ENCODE results near the gene NCAM1. TPM values are rescaled to one million over a fixed set of nuclear protein-coding genes. Genes with fewer than 3 reads are reported as not detected.

The NCAM1 gene
- total and polyA plus RNA-seq, 4 experiments from 2014 or later = 0.39 TPM; not detected in 3

- no peaks in the 10 kb centered on the region for H3K9me3 Mint-ChIP-seq
- intact Hi-C loops (cut with micrococcal nuclease) = loop anchor here (1.0 to 2.0 kb wide), 3 partner anchors 426 to 491 kb away; no protein-coding TSS in a partner anchor
- Histone ChIP-seq H3K36me3 (ENCODE audit: insufficient read depth, low read length) (no peaks in the 10 kb centered on the region), H3K27me3 (ENCODE audit: insufficient read depth, low read length) (no peaks in the 10 kb centered on the region), H3K9me3 (ENCODE audit: control insufficient read depth in 1 of 2, low read length in 2 of 2) (no peaks in the 10 kb centered on the region), H3K4me3 (ENCODE audit: low read length in 2 of 2) (no peak overlapping the region), H3K4me1 (ENCODE audit: insufficient read depth, low read length) (no peaks in the 10 kb centered on the region), H3K27ac (ENCODE audit: low read depth, low read length) (no peak overlapping the region)
- no peak overlapping the region for H3K27ac Mint-ChIP-seq
- H3K4me1 Mint-ChIP-seq = peaks cover 0 to 5% (median 0%) of the 10 kb centered on the region in 4 donors
- H3K36me3 Mint-ChIP-seq = no peaks in the 10 kb centered on the region
- ChIA-PET CTCF (ENCODE audit: partially characterized antibody) (interaction anchor here (0.8 to 4.4 kb wide), 7 partner anchors 9 to 958 kb away, joined by 3 to 61 read pairs (median 11); partner anchors contain the start of gene TTC12), POLR2A (ENCODE audit: partially characterized antibody) (no interaction called here)
- H3K27me3 Mint-ChIP-seq = peaks cover 6 to 7% of the 10 kb centered on the region in 2 donors
- H3K4me3 Mint-ChIP-seq = no peak overlapping the region
- DNase-seq = no peak
These were observed 343.7 kb downstream of the NCAM1 start for GRCh38 chr11:113304916-113305315.

GRCh38 chr11:113305440-113306336 is 344.5 kb downstream of the NCAM1 start:
- intact Hi-C loops (cut with micrococcal nuclease) = loop anchor here (1.0 to 2.0 kb wide), 3 partner anchors 425 to 491 kb away; no protein-coding TSS in a partner anchor
- H3K9me3 Mint-ChIP-seq = no peaks in the 10 kb centered on the region
- no peak overlapping the region for H3K4me3 Mint-ChIP-seq
- H3K4me1 Mint-ChIP-seq = peaks cover 0 to 5% (median 0%) of the 10 kb centered on the region in 4 donors
- H3K9me3 ChIP-seq (ENCODE audit: control insufficient read depth in 1 of 2, low read length in 2 of 2) = no peaks in the 10 kb centered on the region
- H3K36me3 Mint-ChIP-seq = no peaks in the 10 kb centered on the region
- H3K27me3 ChIP-seq (ENCODE audit: insufficient read depth, low read length) = no peaks in the 10 kb centered on the region
- H3K4me3 ChIP-seq (ENCODE audit: low read length in 2 of 2) = no peak overlapping the region
- CTCF ChIA-PET (ENCODE audit: partially characterized antibody) = interaction anchor here (0.7 to 4.4 kb wide), 14 partner anchors 8 to 958 kb away, joined by 3 to 61 read pairs (median 4); partner anchors contain the start of gene TTC12
- H3K27me3 Mint-ChIP-seq = peaks cover 6 to 7% of the 10 kb centered on the region in 2 donors
- H3K4me1 ChIP-seq (ENCODE audit: insufficient read depth, low read length) = no peaks in the 10 kb centered on the region
- POLR2A ChIA-PET (ENCODE audit: partially characterized antibody) = no interaction called here
- H3K36me3 ChIP-seq (ENCODE audit: insufficient read depth, low read length) = no peaks in the 10 kb centered on the region
- peak; percentile 60 to 66 (median 64) for DNase-seq
- no peak overlapping the region for H3K27ac ChIP-seq (ENCODE audit: low read depth, low read length)
- H3K27ac Mint-ChIP-seq = no peak overlapping the region

GRCh38 chr11:113308601-113309000 is 347.4 kb downstream of the NCAM1 start:
- Histone ChIP-seq H3K27me3 (ENCODE audit: insufficient read depth, low read length) (no peaks in the 10 kb centered on the region), H3K4me3 (ENCODE audit: low read length in 2 of 2) (no peak overlapping the region), H3K9me3 (ENCODE audit: control insufficient read depth in 1 of 2, low read length in 2 of 2) (no peaks in the 10 kb centered on the region), H3K27ac (ENCODE audit: low read depth, low read length) (no peak overlapping the region), H3K4me1 (ENCODE audit: insufficient read depth, low read length) (peaks cover 8% of the 10 kb centered on the region), H3K36me3 (ENCODE audit: insufficient read depth, low read length) (no peaks in the 10 kb centered on the region)
- no peak overlapping the region for H3K27ac Mint-ChIP-seq
- CTCF ChIA-PET (ENCODE audit: partially characterized antibody) = interaction anchor here (1.3 kb wide), 1 partner anchor 488 kb away, joined by 5 read pairs; no protein-coding TSS in a partner anchor
- H3K4me1 Mint-ChIP-seq = peaks cover 8 to 15% (median 9%) of the 10 kb centered on the region in 4 donors
- H3K27me3 Mint-ChIP-seq = no peaks in the 10 kb centered on the region
- POLR2A ChIA-PET (ENCODE audit: partially characterized antibody) = no interaction called here
- H3K9me3 Mint-ChIP-seq = no peaks in the 10 kb centered on the region
- H3K4me3 Mint-ChIP-seq = no peak overlapping the region
- H3K36me3 Mint-ChIP-seq = no peaks in the 10 kb centered on the region
- intact Hi-C loops (cut with micrococcal nuclease) = no loop called here
- DNase-seq = no peak

- CTCF ChIA-PET (ENCODE audit: partially characterized antibody) = interaction anchor here (0.6 to 2.4 kb wide), 4 partner anchors 22 to 953 kb away, joined by 3 to 6 read pairs (median 4); no protein-coding TSS in a partner anchor
- H3K27ac ChIP-seq (ENCODE audit: low read depth, low read length) = no peak overlapping the region
- no peak overlapping the region for H3K4me3 ChIP-seq (ENCODE audit: low read length in 2 of 2)
- H3K36me3 Mint-ChIP-seq = peaks cover 0 to 3% of the 10 kb centered on the region in 2 donors
- H3K27me3 ChIP-seq (ENCODE audit: insufficient read depth, low read length) = no peaks in the 10 kb centered on the region
- H3K4me1 Mint-ChIP-seq = peaks cover 22 to 40% (median 28%) of the 10 kb centered on the region in 4 donors
- intact Hi-C loops (cut with micrococcal nuclease) = loop anchor here (5.0 to 10.0 kb wide), 4 partner anchors 566 to 1437 kb away; partner anchors contain the start of genes ALG9, CFAP68, FDXACB1 and PTS
- H3K36me3 ChIP-seq (ENCODE audit: insufficient read depth, low read length) = no peaks in the 10 kb centered on the region
- no peaks in the 10 kb centered on the region for H3K9me3 Mint-ChIP-seq
- no peak for DNase-seq
- H3K27me3 Mint-ChIP-seq = no peaks in the 10 kb centered on the region
- no peaks in the 10 kb centered on the region for H3K9me3 ChIP-seq (ENCODE audit: control insufficient read depth in 1 of 2, low read length in 2 of 2)
- H3K4me3 Mint-ChIP-seq = peak overlapping the region in 2 of 8 donors; percentile 1 to 4
- POLR2A ChIA-PET (ENCODE audit: partially characterized antibody) = no interaction called here
- H3K27ac Mint-ChIP-seq = peak overlapping the region in 3 of 7 donors; percentile 0 to 54 (median 23)
- H3K4me1 ChIP-seq (ENCODE audit: insufficient read depth, low read length) = peaks cover 20% of the 10 kb centered on the region
These were observed 350.3 kb downstream of the NCAM1 start for GRCh38 chr11:113311536-113311935.

- peak overlapping the region; percentile 85 for H3K27ac ChIP-seq (ENCODE audit: low read depth, low read length)
- peaks cover 5% of the 10 kb centered on the region for H3K36me3 ChIP-seq (ENCODE audit: insufficient read depth, low read length)
- peak overlapping the region; percentile 79 to 95 (median 91) for H3K27ac Mint-ChIP-seq
- ChIA-PET POLR2A (ENCODE audit: partially characterized antibody) (interaction anchor here (0.7 to 1.2 kb wide), 6 partner anchors 16 to 1387 kb away, joined by 3 to 5 read pairs (median 3); no protein-coding TSS in a partner anchor), CTCF (ENCODE audit: partially characterized antibody) (interaction anchor here (0.6 to 2.1 kb wide), 9 partner anchors 9 to 1094 kb away, joined by 3 to 11 read pairs (median 3); no protein-coding TSS in a partner anchor)
- H3K9me3 Mint-ChIP-seq = no peaks in the 10 kb centered on the region
- H3K9me3 ChIP-seq (ENCODE audit: control insufficient read depth in 1 of 2, low read length in 2 of 2) = no peaks in the 10 kb centered on the region
- peak overlapping the region; percentile 7 to 84 for H3K4me3 ChIP-seq (ENCODE audit: low read length in 2 of 2)
- H3K4me3 Mint-ChIP-seq = peak overlapping the region; percentile 63 to 91 (median 86)
- H3K27me3 Mint-ChIP-seq = no peaks in the 10 kb centered on the region
- H3K4me1 ChIP-seq (ENCODE audit: insufficient read depth, low read length) = peaks cover 20% of the 10 kb centered on the region
- DNase-seq = no peak
- no peaks in the 10 kb centered on the region for H3K27me3 ChIP-seq (ENCODE audit: insufficient read depth, low read length)
- intact Hi-C loops (cut with micrococcal nuclease) = loop anchor here (5.0 to 10.0 kb wide), 4 partner anchors 564 to 1439 kb away; partner anchors contain the start of genes ALG9, CFAP68, FDXACB1 and PTS
- peaks cover 16 to 23% of the 10 kb centered on the region in 2 donors for H3K36me3 Mint-ChIP-seq
- H3K4me1 Mint-ChIP-seq = peaks cover 27 to 52% (median 35%) of the 10 kb centered on the region in 4 donors
These were observed 352.4 kb downstream of the NCAM1 start for GRCh38 chr11:113313601-113314000.

GRCh38 chr11:113314065-113314388 is 352.8 kb downstream of the NCAM1 start:
- Mint-ChIP-seq H3K27me3 (no peaks in the 10 kb centered on the region), H3K36me3 (peaks cover 19 to 27% of the 10 kb centered on the region in 2 donors), H3K27ac (peak overlapping the region; percentile 79 to 95 (median 91)), H3K4me3 (peak overlapping the region; percentile 79 to 91 (median 87)), H3K9me3 (no peaks in the 10 kb centered on the region), H3K4me1 (peaks cover 27 to 52% (median 36%) of the 10 kb centered on the region in 4 donors)
- DNase-seq = no peak
- intact Hi-C loops (cut with micrococcal nuclease) = loop anchor here (2.0 to 10.0 kb wide), 6 partner anchors 459 to 1439 kb away; partner anchors contain the start of genes ALG9, CFAP68, FDXACB1 and PTS
- H3K27ac ChIP-seq (ENCODE audit: low read depth, low read length) = peak overlapping the region; percentile 85
- POLR2A ChIA-PET (ENCODE audit: partially characterized antibody) = interaction anchor here (0.6 to 1.2 kb wide), 8 partner anchors 9 to 1387 kb away, joined by 3 to 5 read pairs (median 3); no protein-coding TSS in a partner anchor
- peaks cover 20% of the 10 kb centered on the region for H3K4me1 ChIP-seq (ENCODE audit: insufficient read depth, low read length)
- CTCF ChIA-PET (ENCODE audit: partially characterized antibody) = interaction anchor here (0.6 to 2.1 kb wide), 7 partner anchors 9 to 1094 kb away, joined by 3 to 11 read pairs (median 3); no protein-coding TSS in a partner anchor
- no peaks in the 10 kb centered on the region for H3K9me3 ChIP-seq (ENCODE audit: control insufficient read depth in 1 of 2, low read length in 2 of 2)
- no peaks in the 10 kb centered on the region for H3K27me3 ChIP-seq (ENCODE audit: insufficient read depth, low read length)
- peaks cover 7% of the 10 kb centered on the region for H3K36me3 ChIP-seq (ENCODE audit: insufficient read depth, low read length)
- H3K4me3 ChIP-seq (ENCODE audit: low read length in 2 of 2) = peak overlapping the region; percentile 7 to 84

Measured in CD4-positive, alpha-beta memory T cell (primary cell).